GM19240 (cell line): ENCODE measurements around the gene RIN1.

Experiments
- DNase-seq: peaks from one replicate; pipeline ENCODE4 v3.0.0; 2011; ENCODE audit warnings: low spot score; ENCODE audit not compliant: insufficient read length

Gene RIN1

DNA sequence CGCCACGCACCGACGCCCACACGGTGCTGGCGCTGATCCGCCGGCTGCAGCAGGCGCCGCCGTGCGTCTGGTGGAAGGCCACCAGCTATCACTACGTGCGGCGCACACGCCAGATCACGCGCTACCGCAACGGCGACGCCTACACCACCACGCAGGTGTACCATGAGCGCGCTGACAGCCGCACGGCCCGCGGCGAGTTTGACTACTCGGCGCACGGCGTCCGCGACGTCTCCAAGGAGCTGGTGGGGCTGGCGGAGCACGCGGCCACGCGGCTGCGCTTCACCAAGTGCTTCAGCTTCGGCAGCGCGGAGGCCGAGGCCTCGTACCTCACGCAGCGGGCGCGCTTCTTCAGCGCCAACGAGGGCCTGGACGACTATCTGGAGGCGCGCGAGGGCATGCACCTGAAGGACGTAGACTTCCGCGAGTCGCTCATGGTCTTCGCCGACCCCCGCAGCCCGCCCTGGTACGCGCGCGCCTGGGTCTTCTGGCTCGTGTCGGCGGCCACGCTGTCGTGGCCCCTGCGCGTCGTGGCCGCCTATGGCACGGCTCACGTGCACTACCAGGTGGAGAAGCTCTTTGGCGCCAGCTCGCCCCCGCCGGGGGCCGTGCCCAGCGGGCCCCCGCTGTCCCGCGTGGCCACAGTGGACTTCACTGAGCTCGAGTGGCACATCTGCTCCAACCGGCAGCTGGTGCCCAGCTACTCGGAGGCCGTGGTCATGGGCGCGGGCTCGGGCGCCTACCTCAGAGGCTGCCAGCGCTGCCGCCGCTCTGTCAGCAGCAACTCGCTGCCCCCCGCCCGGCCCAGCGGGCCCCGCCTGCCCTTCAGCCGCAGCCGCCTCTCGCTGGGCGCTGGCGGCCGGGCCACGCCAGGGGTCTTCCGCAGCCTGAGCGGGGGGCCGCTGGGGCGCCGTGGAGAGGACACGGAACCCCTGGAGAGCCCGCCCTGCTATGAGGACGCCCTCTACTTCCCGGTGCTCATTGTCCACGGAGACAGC, 41.3 kb downstream of the RIN1 start:
- no peak for DNase-seq

DNA sequence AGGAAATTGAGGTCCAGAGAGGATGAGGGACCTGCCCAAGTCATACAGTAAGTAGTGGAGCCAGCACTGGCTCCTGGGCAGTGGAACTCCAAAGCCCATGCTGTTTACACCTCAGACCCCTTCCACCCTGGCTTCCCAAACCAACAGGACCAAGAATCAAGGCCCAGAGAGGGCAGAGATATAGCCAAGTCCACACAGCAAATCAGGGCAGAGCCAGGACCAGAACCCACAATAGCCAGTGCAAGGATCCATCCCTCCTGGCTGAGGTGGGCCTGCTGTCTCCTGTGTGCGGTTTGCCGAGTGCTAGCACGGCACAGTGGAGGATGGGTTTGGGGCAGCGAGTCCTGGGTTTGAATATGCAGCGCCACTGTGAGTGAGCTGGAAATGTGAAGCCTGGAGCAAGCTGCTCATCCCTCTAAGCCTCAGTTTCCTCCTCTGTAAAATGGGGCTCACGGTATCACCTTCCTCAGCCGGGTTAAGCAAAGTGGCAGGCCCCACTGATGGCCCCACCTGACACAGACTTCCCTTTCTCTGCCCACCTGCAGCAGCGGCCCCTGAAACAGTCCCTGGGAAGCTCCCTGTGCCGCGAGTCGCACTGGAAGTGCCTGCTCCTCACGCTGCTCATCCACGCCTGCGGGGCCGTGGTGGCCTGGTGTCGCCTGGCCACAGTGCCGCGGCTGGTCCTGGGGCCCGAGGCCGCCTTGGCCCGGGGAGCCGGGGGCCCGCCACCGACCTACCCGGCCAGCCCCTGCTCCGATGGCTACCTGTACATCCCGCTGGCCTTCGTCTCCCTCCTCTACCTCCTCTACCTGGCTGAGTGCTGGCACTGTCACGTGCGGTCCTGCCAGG, 42.2 kb downstream of the RIN1 start:
- DNase-seq, result no peak

DNA sequence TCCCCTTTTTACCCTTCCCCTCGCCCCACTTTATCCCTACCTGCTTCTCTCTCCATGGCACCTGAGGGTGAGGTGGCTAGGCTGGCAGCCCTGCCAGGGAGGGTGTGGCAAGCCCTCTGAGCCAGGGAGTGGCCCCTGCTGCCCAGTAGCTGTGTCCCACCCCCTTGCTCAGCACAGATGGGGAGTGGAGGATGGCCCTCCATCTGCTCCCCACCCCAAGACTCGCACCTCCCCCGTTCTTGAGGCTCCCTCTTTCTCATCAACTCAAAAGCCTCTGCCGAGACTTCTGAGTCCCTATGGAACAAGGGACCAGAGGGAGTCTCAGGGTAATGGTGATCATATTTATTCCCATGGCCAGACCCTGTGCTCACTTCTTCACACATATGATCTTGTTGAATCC, 42.9 kb downstream of the RIN1 start:
- DNase-seq, result no peak

DNA sequence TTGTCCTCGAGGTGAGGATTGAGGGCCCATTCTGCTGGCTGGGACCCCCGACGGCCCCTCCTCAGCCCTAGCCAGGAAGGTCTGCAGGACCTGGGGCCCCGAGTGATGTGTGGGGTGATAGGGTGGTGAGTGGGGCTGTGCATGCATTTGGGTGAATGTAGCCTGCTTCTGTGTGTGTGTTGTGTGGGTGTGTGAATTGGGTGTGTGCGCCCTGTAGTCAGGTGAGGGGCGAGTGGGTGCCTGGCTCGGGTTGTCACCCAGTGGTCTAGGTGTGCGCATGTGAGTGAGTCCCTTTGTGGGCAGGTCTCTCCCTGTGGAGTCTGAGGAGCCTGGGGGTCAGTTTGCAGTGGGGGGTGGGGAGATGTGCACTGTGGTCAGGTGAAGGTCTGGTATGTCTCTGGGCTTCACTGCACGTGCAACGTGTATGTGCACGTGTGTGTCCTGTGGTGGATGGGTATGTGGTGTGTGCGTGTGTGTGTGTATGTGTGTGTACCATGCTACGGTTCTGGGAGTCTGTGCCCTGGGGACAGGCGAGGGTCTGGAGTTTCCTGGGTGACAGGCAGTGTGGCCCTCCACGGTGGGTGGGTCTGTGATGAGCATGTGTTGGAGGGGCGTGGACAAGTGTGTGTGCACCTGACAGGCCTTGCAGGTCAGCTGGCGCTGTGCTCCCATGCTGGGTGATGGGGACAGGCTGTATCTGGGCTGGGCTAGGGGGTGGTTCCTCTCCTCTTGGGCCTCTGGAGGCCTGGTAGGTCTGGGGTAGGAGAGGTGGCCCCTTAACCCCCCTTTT, 43.5 kb downstream of the RIN1 start:
- no peak for DNase-seq

DNA sequence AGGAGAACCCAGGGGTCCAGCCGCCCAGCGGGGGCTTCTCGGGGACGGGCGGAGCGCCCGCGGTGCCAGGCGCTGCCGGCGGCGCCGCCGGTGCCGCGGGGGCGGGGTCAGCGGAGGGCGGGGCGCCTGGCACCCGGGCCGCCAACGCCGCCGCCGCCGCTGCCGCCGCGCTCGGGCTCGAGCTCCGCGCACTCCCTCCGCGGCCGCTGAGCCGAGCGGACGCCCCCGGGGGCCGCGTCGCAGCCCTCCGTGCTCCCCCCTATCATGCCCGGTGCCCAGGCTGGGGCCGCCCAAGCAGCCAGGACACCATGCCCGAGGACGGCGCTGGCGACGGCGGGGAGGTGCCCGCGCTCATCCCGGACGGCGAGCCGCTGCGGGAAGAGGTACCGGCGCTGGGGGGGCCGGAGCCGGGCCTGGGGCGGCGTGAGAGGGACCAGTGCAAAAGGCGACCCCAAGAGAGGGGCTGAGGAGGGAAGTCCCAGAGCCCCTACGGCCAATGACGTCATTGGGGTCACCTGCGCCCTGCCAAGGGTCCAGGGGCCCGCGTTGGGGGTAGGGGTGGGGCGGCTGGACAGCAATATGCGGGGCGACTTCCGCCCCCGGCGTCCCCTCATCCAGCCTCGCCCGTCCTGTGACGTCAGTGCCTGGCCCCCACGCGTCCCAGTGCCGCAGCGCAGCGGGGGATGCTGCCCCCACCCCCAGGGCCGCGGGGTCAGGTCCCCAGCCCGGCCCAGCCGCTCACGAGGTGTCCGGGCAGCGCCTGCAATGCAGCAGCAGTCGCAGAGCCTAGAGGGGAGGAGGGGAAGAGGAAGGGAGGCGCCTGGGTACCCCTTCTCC, 44.3 kb downstream of the RIN1 start, which contains the start of gene TMEM151A:
TMEM151A (plus strand) TSS at position 189 of the 837 bp plus-strand sequence; CDS start at position 309, 120 bp downstream.
- DNase-seq, result no peak

DNA sequence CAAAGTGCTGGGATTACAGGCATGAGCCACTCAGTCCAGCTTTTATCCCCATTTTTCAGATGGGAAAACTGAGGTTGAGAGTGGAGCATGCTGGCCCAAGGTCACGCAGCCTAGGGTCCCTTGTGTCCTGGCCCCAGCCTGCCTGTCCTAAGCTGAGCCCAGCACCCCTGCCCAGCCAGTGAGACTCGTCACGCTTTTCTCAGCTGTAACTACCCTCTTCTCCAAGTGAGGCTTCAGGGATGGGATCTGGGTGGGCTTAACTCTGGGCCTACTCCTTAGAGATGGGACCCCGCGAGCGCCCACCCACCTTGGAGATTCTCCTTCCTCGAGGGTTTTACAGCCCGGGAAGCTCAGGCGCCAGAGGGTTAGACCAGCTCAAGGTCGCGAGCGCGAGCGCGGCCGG, 44.9 kb downstream of the RIN1 start:
- DNase-seq, result no peak

DNA sequence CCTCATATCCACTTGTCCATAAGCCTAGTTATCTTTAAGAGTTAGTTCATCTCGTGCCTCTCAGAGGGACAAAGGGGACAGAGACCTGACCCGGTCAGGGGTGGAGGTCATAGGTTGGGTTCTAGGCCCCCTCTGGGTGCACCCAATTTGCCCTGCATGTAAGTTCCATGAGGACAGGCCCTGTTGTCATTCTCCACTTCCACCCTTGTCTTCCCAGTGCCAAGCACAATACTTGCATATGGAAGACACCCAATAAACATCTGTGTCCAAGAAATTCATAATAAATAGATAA, 46.0 kb downstream of the RIN1 start:
- DNase-seq, result no peak

DNA sequence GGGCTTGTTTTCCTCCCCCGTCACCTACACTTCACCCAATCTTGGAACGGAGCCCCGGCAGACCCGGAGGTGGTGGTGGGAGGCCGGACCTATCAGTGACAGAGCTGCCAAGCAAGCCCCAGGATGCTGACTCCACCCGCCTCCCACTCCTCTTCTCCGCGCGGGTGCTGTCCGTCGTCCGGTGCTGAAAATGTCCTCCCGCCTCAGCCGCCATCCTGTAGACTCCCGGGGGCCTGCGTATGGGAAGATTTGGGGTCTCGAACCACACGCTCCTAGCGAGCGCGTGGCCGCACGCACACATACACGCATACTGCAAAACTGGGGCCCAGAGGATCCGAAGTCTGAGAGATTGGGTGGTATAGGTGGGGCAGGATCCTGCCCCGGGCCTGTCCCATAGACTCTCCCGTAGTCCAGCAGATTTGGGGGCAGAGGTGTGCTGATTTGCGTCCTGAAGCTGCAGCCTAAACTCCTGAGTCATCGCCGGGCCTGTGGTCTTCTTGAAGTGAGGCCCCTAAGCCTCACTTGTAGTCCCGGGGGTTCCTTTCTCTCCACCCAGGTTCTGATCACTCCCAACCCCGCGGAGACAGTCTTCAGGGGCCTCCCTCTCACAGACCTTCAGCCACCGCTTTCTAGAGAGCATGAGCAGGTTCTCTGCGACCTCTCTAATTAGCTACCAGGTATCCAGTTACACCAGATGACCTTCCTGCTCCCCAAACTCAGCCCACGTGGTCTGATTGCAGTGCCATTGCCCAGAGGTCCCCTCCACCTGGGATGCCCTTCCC, 46.5 kb downstream of the RIN1 start:
- peak; percentile 98 for DNase-seq

DNA sequence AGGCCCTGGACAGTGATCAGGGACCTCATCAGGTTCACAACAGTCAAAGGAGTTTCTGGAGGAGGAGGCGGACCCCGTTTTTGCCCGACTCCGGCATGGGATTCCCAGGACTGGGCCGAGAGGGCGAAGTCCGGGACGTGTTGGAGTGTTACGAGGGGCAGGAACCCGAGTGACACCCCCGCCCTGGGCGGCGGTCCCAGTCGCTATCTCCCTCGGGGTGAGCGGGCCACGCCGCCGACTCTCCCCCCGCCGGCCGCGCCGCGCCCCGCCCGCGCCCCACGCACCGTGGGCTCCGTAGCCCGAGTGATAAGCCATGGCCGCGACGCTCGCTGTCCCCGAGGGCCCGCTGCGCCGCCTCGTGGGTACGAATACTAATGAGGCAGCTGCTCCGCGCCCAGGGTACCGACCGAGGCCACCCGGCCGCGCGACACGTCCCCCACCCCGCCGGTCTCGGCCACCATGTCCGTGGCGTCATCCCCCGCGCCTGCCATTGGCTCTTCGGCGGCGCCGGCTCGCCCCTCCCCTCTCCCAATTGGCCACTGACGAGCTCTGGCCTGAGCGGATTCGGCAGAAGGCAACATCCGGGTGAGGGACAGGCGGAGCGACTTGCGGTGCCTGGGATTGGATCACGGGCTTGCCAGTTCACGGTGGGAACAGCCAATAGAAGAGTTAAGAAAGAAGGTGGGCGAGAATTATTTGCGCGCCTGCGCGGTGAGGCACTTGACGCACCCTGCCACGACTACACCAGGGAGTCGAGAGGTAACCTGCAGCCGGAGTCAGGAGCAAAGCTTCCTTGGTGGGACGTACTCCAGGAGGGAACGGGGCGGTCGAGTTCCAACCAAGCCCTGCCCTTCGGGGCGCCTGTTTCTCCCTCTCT, 47.3 kb downstream of the RIN1 start, which contains the start of gene YIF1A:
YIF1A (minus strand) TSS at position 473 of the 877 bp plus-strand sequence; CDS start at position 315, 158 bp downstream.
- DNase-seq, result peak; percentile 100

DNA sequence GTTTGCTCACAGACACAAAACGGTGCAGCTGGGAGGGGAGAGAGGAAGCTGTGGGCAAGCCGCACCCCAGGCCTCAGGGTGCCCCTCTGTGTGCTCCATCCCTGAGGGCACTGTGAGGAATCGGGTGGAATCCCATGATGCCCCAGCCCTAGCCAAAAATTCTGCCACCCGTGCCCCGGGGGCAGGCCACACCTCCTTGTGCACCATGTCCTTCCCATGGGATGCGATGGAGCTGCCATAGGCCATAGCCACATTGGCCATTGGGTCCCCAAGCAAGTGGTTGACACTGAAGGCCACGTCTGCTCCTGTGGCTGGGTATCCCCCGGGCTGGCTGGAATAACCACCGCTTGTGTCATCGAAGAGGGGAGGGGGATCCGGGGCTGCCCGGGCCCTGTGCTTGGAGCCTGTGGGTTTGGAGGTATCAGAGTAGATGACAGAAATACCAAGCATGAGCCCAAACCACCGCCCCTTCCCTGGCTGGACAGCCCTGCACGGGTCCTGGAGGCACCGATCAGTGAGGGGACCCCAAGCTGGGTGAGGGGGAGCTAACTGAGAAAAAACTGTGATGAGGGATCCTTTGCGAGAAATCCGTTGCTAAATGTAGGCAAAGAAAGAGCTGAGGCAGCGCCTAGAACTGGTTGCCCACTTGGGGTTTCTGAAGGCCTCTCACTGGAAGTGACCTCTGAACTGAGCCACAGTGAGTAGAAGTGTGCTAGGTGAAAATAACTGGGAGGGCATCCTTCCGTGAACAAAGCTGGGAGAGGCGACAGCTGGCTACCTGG, 48.2 kb downstream of the RIN1 start:
- no peak for DNase-seq

DNA sequence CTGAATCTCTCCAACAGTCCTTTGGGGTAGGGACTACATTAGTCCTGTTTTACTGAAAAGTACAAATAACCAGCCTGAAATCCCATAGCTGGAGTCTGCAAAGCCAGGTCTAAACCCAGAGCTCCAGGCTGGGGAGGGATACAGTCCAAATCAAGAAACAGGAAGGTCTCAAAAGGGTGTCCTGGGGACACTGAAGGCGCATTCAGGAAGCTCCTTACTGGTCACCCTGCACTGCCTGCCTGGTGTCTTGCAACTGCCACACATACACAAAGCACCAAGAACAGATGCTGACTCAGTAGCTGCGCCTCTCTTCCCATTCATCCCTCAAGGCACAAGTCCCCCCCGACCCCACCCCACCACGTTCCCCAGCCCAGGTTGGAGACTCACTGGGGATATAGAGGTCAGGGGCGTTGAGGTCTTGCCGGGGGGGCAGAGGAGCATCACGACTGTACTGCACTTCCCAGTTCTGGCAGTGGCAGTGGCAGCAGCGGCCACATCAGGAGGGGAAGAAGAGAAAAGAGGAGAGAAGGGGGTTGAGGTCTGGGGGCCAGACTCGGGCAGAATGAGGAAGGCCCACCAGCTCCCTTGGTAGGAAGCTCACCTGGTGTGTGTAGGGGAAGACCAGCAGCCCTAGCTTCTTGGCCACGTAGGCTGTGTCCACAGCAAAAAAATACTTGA, 48.9 kb downstream of the RIN1 start:
- no peak for DNase-seq

DNA sequence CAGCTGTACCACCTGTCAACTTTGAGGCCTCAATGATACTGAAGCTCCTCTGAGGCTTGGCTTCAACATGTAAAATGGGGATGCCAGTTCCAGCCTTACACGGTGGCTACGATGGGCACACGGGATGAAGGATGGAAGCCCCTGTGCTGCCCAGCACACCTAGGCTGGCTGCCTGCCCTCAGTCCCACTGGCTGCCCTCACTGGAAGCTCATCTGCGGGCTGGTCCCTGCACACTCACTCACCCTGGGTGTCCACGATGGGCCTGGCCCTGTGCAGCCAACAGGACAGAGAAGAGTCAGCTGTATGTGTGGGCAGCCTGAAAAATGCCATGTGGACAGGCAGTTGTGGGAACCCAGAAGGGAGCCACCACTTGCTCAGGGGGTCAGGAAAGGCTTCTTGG, 49.5 kb downstream of the RIN1 start:
- DNase-seq, result no peak

DNA sequence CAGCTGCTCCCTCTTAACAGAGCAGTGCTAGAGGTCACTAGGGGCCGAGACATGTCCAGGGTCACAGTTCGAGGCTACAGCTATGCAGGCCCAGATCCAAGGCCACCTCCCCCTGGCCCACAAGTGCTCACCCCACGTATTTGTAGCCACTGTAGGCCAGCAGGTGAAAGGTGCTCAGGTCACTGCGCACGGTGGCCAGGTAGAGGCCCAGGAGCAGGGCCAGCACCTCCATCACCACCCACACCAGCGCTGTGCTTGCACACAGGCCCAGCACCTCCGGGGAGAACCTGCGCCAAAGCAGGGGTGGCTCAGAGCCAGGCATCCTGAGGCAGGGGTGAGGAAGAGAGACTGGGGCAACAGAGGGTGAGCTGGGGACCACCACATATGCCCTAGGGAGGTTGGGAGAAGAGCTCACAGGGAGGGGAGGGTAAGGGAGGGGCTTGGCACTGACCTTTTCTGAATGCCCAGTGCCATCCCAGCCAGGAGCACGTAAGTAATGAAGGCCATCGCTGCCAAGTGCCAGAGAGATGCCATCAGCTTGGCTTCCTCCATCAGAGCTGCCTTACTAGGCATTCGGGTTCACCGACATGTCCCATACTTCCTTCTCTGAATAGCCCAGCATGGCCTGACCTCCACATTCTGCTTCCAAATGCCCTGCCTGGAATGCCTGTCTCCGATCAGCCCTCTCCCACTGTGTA, 50.8 kb downstream of the RIN1 start:
- DNase-seq, result no peak

DNA sequence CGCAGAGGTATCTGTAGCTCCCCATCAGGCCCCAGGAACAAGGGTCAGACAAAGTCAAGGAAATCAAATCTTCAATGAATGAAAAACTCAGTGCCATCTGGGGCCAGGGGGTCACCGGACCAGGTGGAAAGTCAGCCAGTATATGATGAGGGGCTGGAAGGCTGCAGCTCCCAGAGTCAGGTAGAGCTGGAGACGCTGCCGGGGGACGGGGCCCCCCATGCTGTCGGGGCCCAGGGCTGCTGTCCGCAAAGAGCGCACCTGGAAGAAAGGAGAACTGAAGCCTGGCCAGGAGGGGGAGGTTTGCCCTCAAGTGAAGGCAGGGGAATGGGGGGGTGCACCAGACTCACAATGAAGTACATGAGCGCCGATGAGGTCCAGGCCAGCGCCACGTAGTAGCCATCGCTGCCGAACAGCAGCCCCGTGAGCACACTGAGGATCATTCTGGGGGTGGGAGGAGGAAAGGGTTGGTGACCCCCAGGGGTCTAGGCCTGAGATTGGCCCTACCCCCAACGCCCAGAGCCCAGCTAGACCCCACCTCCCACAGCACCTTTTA, 51.6 kb downstream of the RIN1 start:
- no peak for DNase-seq

DNA sequence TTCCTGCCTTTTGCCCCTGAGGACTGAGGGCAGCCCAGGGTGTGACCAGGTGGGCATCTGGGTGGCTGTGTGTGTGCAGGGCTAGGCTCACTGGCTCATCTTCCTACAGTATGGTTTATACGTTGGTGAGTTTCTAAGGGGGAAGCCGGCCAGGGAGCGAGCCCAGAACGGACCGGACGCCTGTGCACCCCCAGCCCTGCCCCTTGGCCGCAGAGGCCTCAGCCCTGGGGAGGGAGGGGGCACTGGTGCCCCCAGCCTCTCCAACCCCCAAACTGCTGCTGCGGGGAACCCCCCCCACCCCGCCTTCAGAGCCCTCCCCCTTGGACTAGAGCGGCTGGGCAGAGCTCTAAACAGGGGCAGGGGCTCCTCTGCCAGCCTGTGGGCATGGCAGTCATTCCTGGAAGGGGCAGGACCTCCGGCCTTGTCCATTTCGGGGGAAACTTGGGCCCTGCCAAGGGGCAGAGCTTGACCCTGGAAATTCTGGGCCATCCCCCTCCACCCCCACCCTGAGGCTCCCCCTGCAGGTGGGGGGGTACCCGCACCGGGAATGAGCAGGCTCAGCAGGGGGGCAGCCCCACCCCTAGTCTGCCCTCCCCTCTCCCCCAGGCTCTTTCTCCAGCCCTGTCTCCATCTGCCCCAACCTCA, 52.7 kb downstream of the RIN1 start:
- no peak for DNase-seq
